Measurements from ENCODE around the gene SPINK1. TPM values are rescaled to one million over a fixed set of nuclear protein-coding genes. Genes with fewer than 3 reads are reported as not detected.

The SPINK1 gene
- polyA plus RNA-seq, 1 donor (not counting 4 experiments of a cell fraction or from before 2014, with no cell fraction given) = 0.17 TPM

GRCh38 chr5:147809830-147810666 lies 21.4 kb downstream of the SPINK1 start:
- no peaks in the 10 kb centered on the region for H3K9me3 ChIP-seq (ENCODE audit: control insufficient read depth, low read depth, low read length)
- dilution Hi-C loops (cut with MboI; ENCODE audit: extremely low pct_ligation_motif_present, low sequenced_read_pairs) = no loop called here
- H2AFZ ChIP-seq (ENCODE audit: control insufficient read depth, low read length) = no peak overlapping the region
- no peaks in the 10 kb centered on the region for H4K20me1 ChIP-seq (ENCODE audit: control insufficient read depth, extremely low read depth, insufficient read depth, low read length)
- H3K9me1 ChIP-seq (ENCODE audit: control insufficient read depth, extremely low read depth, insufficient read depth, low read length) = no peaks in the 10 kb centered on the region
- H3K36me3 ChIP-seq (ENCODE audit: control insufficient read depth in 2 of 2, extremely low read depth in 1 of 2, insufficient read depth in 2 of 2, low read length in 2 of 2) = no peaks in the 10 kb centered on the region
- TF ChIP-seq EZH2 (IDR thresholded peaks at IDR 0.05; ENCODE audit: low read length) (no peak), CTCF (optimal IDR thresholded peaks at IDR 0.05 in 1 of 3, IDR thresholded peaks at IDR 0.05 in 1 of 3, conservative IDR thresholded peaks at IDR 0.05 in 1 of 3; ENCODE audit: extremely low read depth in 1 of 3, insufficient read depth in 2 of 3, low read length in 3 of 3) (no peak)
- no peak overlapping the region for H3K27ac ChIP-seq (ENCODE audit: control insufficient read depth, insufficient read depth, low read length)
- DNase-seq (ENCODE audit: low read depth, low spot score) (no peak), FAIRE-seq (no peak)
- H3K4me3 ChIP-seq (ENCODE audit: control insufficient read depth in 2 of 3, extremely low read depth in 1 of 3, insufficient read depth in 2 of 3, low read depth in 1 of 3, low read length in 3 of 3) = no peak overlapping the region
- H3K27me3 ChIP-seq (ENCODE audit: control insufficient read depth, extremely low read depth, insufficient read depth, low read length) = no peaks in the 10 kb centered on the region
- H3K9ac ChIP-seq (ENCODE audit: control insufficient read depth, extremely low read depth, insufficient read depth, low read length) = no peak overlapping the region
- no peak overlapping the region for H3K4me2 ChIP-seq (ENCODE audit: control insufficient read depth, extremely low read depth, insufficient read depth, low read depth, low read length)
- H3K79me2 ChIP-seq (ENCODE audit: control insufficient read depth, insufficient read depth, low read length) = no peaks in the 10 kb centered on the region
- H3K4me1 ChIP-seq (ENCODE audit: control insufficient read depth, extremely low read depth, insufficient read depth, low read length) = no peaks in the 10 kb centered on the region

GRCh38 chr5:147805030-147805454 lies 26.4 kb downstream of the SPINK1 start:
- Histone ChIP-seq H3K9ac (ENCODE audit: control insufficient read depth, extremely low read depth, insufficient read depth, low read length) (no peak overlapping the region), H3K9me3 (ENCODE audit: control insufficient read depth, low read depth, low read length) (no peaks in the 10 kb centered on the region), H3K4me1 (ENCODE audit: control insufficient read depth, extremely low read depth, insufficient read depth, low read length) (no peaks in the 10 kb centered on the region), H3K79me2 (ENCODE audit: control insufficient read depth, insufficient read depth, low read length) (no peaks in the 10 kb centered on the region), H3K4me2 (ENCODE audit: control insufficient read depth, extremely low read depth, insufficient read depth, low read depth, low read length) (no peak overlapping the region), H3K36me3 (ENCODE audit: control insufficient read depth in 2 of 2, extremely low read depth in 1 of 2, insufficient read depth in 2 of 2, low read length in 2 of 2) (no peaks in the 10 kb centered on the region), H2AFZ (ENCODE audit: control insufficient read depth, low read length) (no peak overlapping the region), H3K27ac (ENCODE audit: control insufficient read depth, insufficient read depth, low read length) (no peak overlapping the region), H4K20me1 (ENCODE audit: control insufficient read depth, extremely low read depth, insufficient read depth, low read length) (no peaks in the 10 kb centered on the region), H3K4me3 (ENCODE audit: control insufficient read depth in 2 of 3, extremely low read depth in 1 of 3, insufficient read depth in 2 of 3, low read depth in 1 of 3, low read length in 3 of 3) (no peak overlapping the region), H3K9me1 (ENCODE audit: control insufficient read depth, extremely low read depth, insufficient read depth, low read length) (no peaks in the 10 kb centered on the region), H3K27me3 (ENCODE audit: control insufficient read depth, extremely low read depth, insufficient read depth, low read length) (no peaks in the 10 kb centered on the region)
- TF ChIP-seq EZH2 (IDR thresholded peaks at IDR 0.05; ENCODE audit: low read length) (no peak), CTCF (optimal IDR thresholded peaks at IDR 0.05 in 1 of 3, IDR thresholded peaks at IDR 0.05 in 1 of 3, conservative IDR thresholded peaks at IDR 0.05 in 1 of 3; ENCODE audit: extremely low read depth in 1 of 3, insufficient read depth in 2 of 3, low read length in 3 of 3) (no peak)
- dilution Hi-C loops (cut with MboI; ENCODE audit: extremely low pct_ligation_motif_present, low sequenced_read_pairs) = no loop called here
- FAIRE-seq = no peak
- DNase-seq (ENCODE audit: low read depth, low spot score) = no peak
